Neural progenitor cell (in vitro differentiated cells): ENCODE data around the gene NXN. TPM values are rescaled to one million over a fixed set of nuclear protein-coding genes. Genes with fewer than 3 reads are reported as not detected.

Experiments used
- DNase-seq: peaks from one replicate; pipeline ENCODE4 v3.0.0-alpha.2; 2016; ENCODE audit warnings: low spot score
- H2AFZ ChIP-seq: fragments of 200-600 bp; sonication (generic); replicated peaks from 2 replicates; pipeline ENCODE4 v1.6.1; 2016; ENCODE audit warnings: antibody characterized with exemption
- H3F3A ChIP-seq: fragments of 200-600 bp; sonication (generic); 2 replicates; pipeline ENCODE4 v1.6.1; 2016; ENCODE audit warnings: antibody characterized with exemption, low read depth
- H3K27ac ChIP-seq: fragments of 200-600 bp; sonication (generic); 2 replicates; pipeline ENCODE4 v1.5.1; 2016; ENCODE audit warnings: mild to moderate bottlenecking
- H3K27me3 ChIP-seq: fragments of 200-600 bp; sonication (generic); 2 replicates; pipeline ENCODE4 v1.6.1; 2016; ENCODE audit warnings: mild to moderate bottlenecking, moderate library complexity
- H3K36me3 ChIP-seq: fragments of 200-600 bp; sonication (generic); 2 replicates; pipeline ENCODE4 v1.5.1; 2016
- H3K4me1 ChIP-seq: fragments of 200-600 bp; sonication (generic); 2 replicates; pipeline ENCODE4 v1.6.1; 2016; ENCODE audit warnings: mixed run types
- H3K4me2 ChIP-seq: fragments of 200-600 bp; sonication (generic); 2 replicates; pipeline ENCODE4 v1.6.1; 2016
- H3K4me3 ChIP-seq: fragments of 200-600 bp; sonication (generic); 2 replicates; pipeline ENCODE4 v1.5.1; 2016
- H3K79me2 ChIP-seq: fragments of 200-600 bp; sonication (generic); 2 replicates; pipeline ENCODE4 v1.6.1; 2016; ENCODE audit warnings: low read depth
- H3K9ac ChIP-seq: fragments of 200-600 bp; sonication (generic); 2 replicates; pipeline ENCODE4 v1.6.1; 2016
- H3K9me3 ChIP-seq: fragments of 200-600 bp; sonication (generic); 2 replicates; pipeline ENCODE4 v1.5.1; 2016; ENCODE audit warnings: low read depth
- H4K20me1 ChIP-seq: fragments of 200-600 bp; sonication (generic); 2 replicates; pipeline ENCODE4 v1.6.1; 2016; ENCODE audit warnings: low read depth
- H3K27ac Mint-ChIP-seq: 3 replicates; pipeline ENCODE4 v1.8.0; 2021; ENCODE audit warnings: mixed read lengths
- H3K27me3 Mint-ChIP-seq: 2 replicates; pipeline ENCODE4 v1.8.0; 2022; ENCODE audit warnings: low read depth, mild to moderate bottlenecking, inconsistent platforms, moderate library complexity, mixed read lengths; ENCODE audit not compliant: insufficient read depth
- H3K36me3 Mint-ChIP-seq: 3 replicates; pipeline ENCODE4 v1.8.0; 2021; ENCODE audit warnings: mixed read lengths
- H3K4me1 Mint-ChIP-seq: 3 replicates; pipeline ENCODE4 v1.8.0; 2021; ENCODE audit warnings: mixed read lengths
- H3K4me3 Mint-ChIP-seq: 3 replicates; pipeline ENCODE4 v1.8.0; 2021; ENCODE audit warnings: mild to moderate bottlenecking, moderate library complexity, mixed read lengths
- H3K9me3 Mint-ChIP-seq: 3 replicates; pipeline ENCODE4 v1.8.0; 2020; ENCODE audit warnings: mixed read lengths
- EZH2 ChIP-seq: fragments of 200-600 bp; sonication (generic); IDR thresholded peaks from 2 replicates; pipeline ENCODE4 v1.6.1; 2017; ENCODE audit warnings: antibody characterized with exemption, mild to moderate bottlenecking, moderate library complexity
- EZH2phosphoT487 ChIP-seq: fragments of 200-600 bp; sonication (generic); IDR thresholded peaks from 2 replicates; pipeline ENCODE4 v1.6.1; 2017; ENCODE audit warnings: antibody characterized with exemption
- total RNA-seq: library from RNA; depleted of rRNA; stranded (reverse); fragments of >200 nt; gene quantifications from 2 replicates; pipeline ENCODE4 v1.2.3, GENCODE V29; 2015; ENCODE audit warnings: low replicate concordance
- TF ChIP-seq, protein P1 (sequence below): fragments of 200-600 bp; sonication (generic); IDR thresholded peaks from 2 replicates; pipeline ENCODE4 v1.5.1; 2017; ENCODE audit warnings: antibody characterized with exemption, mild to moderate bottlenecking

NXN gene
- total RNA-seq, 1 donor from 2014 or later: 35.9 TPM

DNA sequence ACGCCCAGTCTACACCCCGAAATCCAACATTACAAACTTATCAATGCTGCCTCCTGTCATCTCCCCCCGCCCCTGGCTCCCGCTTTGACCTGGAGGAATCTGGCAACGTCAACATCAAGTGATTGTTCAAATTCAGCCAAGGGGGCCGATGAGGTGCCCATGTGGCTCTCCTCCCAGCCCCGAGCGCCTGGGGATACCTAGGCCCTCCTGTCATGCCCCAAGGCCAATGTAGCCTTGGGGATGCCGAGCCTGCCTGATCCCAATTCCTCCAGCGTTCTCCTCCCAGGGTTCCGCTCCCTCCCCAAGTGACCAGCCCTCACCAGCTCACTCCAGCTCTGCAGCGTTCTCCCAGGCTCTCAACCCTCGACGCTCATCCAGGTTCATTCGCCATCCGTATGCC lies 59.4 kb downstream of the NXN start:
- Histone ChIP-seq H3K27me3 (no peaks in the 10 kb centered on the region), H3K4me2 (no peak overlapping the region), H3K36me3 (no peaks in the 10 kb centered on the region), H3K9ac (no peak overlapping the region), H3F3A (peaks cover 22% of the 10 kb centered on the region), H3K4me1 (peaks cover 19% of the 10 kb centered on the region), H3K9me3 (no peaks in the 10 kb centered on the region), H3K4me3 (no peak overlapping the region), H2AFZ (no peak overlapping the region), H4K20me1 (peaks cover 17% of the 10 kb centered on the region), H3K79me2 (peaks cover 69% of the 10 kb centered on the region), H3K27ac (no peak overlapping the region)
- Mint-ChIP-seq H3K36me3 (peaks cover 66% of the 10 kb centered on the region), H3K4me1 (peaks cover 17% of the 10 kb centered on the region), H3K27me3 (peaks cover 20% of the 10 kb centered on the region), H3K4me3 (no peak overlapping the region), H3K27ac (no peak overlapping the region), H3K9me3 (peaks cover 69% of the 10 kb centered on the region)
- TF ChIP-seq EZH2 (no peak), EZH2phosphoT487 (no peak)
- TF ChIP-seq, protein P1, sequence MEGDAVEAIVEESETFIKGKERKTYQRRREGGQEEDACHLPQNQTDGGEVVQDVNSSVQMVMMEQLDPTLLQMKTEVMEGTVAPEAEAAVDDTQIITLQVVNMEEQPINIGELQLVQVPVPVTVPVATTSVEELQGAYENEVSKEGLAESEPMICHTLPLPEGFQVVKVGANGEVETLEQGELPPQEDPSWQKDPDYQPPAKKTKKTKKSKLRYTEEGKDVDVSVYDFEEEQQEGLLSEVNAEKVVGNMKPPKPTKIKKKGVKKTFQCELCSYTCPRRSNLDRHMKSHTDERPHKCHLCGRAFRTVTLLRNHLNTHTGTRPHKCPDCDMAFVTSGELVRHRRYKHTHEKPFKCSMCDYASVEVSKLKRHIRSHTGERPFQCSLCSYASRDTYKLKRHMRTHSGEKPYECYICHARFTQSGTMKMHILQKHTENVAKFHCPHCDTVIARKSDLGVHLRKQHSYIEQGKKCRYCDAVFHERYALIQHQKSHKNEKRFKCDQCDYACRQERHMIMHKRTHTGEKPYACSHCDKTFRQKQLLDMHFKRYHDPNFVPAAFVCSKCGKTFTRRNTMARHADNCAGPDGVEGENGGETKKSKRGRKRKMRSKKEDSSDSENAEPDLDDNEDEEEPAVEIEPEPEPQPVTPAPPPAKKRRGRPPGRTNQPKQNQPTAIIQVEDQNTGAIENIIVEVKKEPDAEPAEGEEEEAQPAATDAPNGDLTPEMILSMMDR: no peak
- DNase-seq: no peak

- Mint-ChIP-seq H3K4me1 (peaks cover 21% of the 10 kb centered on the region), H3K27me3 (peaks cover 20% of the 10 kb centered on the region), H3K4me3 (no peak overlapping the region), H3K9me3 (peaks cover 60% of the 10 kb centered on the region), H3K27ac (peak overlapping the region; percentile 89), H3K36me3 (peaks cover 65% of the 10 kb centered on the region)
- H3K4me1 ChIP-seq: peaks cover 26% of the 10 kb centered on the region
- no peak overlapping the region for H3K9ac ChIP-seq
- no peak overlapping the region for H3K4me2 ChIP-seq
- no peaks in the 10 kb centered on the region for H3K27me3 ChIP-seq
- H2AFZ ChIP-seq: no peak overlapping the region
- DNase-seq: no peak
- H3K79me2 ChIP-seq: peaks cover 68% of the 10 kb centered on the region
- H3K9me3 ChIP-seq: no peaks in the 10 kb centered on the region
- no peak for TF ChIP-seq EZH2phosphoT487
- TF ChIP-seq, protein P1: no peak
- TF ChIP-seq EZH2: no peak
- no peak overlapping the region for H3K4me3 ChIP-seq
- H4K20me1 ChIP-seq: peaks cover 5% of the 10 kb centered on the region
- H3F3A ChIP-seq: peaks cover 25% of the 10 kb centered on the region
- H3K27ac ChIP-seq: no peak overlapping the region
- H3K36me3 ChIP-seq: no peaks in the 10 kb centered on the region
Observed at GRCh38 chr17:917941-918740, 61.4 kb downstream of the NXN start.

DNA sequence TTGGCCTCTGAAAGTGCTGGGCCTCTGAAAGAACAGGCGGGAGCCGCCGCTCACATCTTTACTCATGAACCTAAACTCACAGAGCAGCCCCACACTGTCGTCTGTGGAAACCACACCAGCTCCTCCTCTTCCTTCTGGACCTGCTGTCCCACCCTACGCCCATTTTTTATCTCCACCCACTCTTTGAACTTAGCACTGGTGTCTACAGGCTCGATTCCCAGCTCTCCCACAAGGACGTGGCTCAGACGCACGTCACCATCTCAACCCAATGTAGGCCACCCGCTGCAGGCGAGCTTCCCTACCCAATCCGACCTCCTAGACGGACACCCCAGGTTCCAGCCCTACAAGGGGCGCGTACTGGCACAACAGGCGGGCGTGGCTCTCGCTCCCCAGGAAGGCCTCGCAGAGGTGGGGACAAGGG lies 62.2 kb downstream of the NXN start:
- Mint-ChIP-seq H3K27ac (no peak overlapping the region), H3K36me3 (peaks cover 64% of the 10 kb centered on the region), H3K27me3 (peaks cover 21% of the 10 kb centered on the region), H3K9me3 (peaks cover 58% of the 10 kb centered on the region), H3K4me1 (peaks cover 21% of the 10 kb centered on the region), H3K4me3 (no peak overlapping the region)
- no peak overlapping the region for H2AFZ ChIP-seq
- TF ChIP-seq EZH2phosphoT487: no peak
- TF ChIP-seq, protein P1: no peak
- no peak for TF ChIP-seq EZH2
- H3K4me2 ChIP-seq: no peak overlapping the region
- no peak overlapping the region for H3K4me3 ChIP-seq
- no peak for DNase-seq
- H3K27me3 ChIP-seq: no peaks in the 10 kb centered on the region
- peaks cover 25% of the 10 kb centered on the region for H3F3A ChIP-seq
- H3K4me1 ChIP-seq: peaks cover 26% of the 10 kb centered on the region
- H3K36me3 ChIP-seq: no peaks in the 10 kb centered on the region
- peaks cover 2% of the 10 kb centered on the region for H4K20me1 ChIP-seq
- no peak overlapping the region for H3K27ac ChIP-seq
- H3K9me3 ChIP-seq: no peaks in the 10 kb centered on the region
- H3K79me2 ChIP-seq: peaks cover 68% of the 10 kb centered on the region
- no peak overlapping the region for H3K9ac ChIP-seq
